Fibroblast of villous mesenchyme (primary cell): ENCODE data around the gene TTC17. TPM values are rescaled to one million over a fixed set of nuclear protein-coding genes. Genes with fewer than 3 reads are reported as not detected.
"Not testable (repeated sequence)": the region's sequence is repeated elsewhere in the genome, so short reads cannot be mapped to it uniquely, and the experiment has no call there.

Experiments
- DNase-seq: peaks from one replicate; pipeline ENCODE4 v3.0.0-alpha.2; 2010; ENCODE audit warnings: low read depth
- H3K4me3 ChIP-seq: 2 replicates; pipeline ENCODE4 v1.5.1; 2011; ENCODE audit warnings: low read depth, mild to moderate bottlenecking, low read length
- total RNA-seq: library from RNA; depleted of rRNA; stranded (reverse); fragments of >200 nt; gene quantifications from 2 replicates; pipeline ENCODE4 v1.2.3, GENCODE V29; 2012
- TF ChIP-seq, protein P1 (sequence below): IDR thresholded peaks from 2 replicates; pipeline ENCODE4 v1.5.1; 2012; ENCODE audit warnings: low read depth, mild to moderate bottlenecking, low read length; ENCODE audit not compliant: insufficient read depth

The TTC17 gene
- total RNA-seq, 1 donor = 107 TPM

- H3K4me3 ChIP-seq = no peak overlapping the region
- peak; percentile 6 for DNase-seq
- TF ChIP-seq, protein P1, sequence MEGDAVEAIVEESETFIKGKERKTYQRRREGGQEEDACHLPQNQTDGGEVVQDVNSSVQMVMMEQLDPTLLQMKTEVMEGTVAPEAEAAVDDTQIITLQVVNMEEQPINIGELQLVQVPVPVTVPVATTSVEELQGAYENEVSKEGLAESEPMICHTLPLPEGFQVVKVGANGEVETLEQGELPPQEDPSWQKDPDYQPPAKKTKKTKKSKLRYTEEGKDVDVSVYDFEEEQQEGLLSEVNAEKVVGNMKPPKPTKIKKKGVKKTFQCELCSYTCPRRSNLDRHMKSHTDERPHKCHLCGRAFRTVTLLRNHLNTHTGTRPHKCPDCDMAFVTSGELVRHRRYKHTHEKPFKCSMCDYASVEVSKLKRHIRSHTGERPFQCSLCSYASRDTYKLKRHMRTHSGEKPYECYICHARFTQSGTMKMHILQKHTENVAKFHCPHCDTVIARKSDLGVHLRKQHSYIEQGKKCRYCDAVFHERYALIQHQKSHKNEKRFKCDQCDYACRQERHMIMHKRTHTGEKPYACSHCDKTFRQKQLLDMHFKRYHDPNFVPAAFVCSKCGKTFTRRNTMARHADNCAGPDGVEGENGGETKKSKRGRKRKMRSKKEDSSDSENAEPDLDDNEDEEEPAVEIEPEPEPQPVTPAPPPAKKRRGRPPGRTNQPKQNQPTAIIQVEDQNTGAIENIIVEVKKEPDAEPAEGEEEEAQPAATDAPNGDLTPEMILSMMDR = no peak
Measured at GRCh38 chr11:43399983-43400630, 41.4 kb downstream of the TTC17 start.

- DNase-seq = no peak
- no peak overlapping the region for H3K4me3 ChIP-seq
- TF ChIP-seq, protein P1 = no peak
Measured at GRCh38 chr11:43401252-43401651, 42.5 kb downstream of the TTC17 start.

GRCh38 chr11:43401811-43402210, 43.1 kb downstream of the TTC17 start:
- not testable (repeated sequence) for H3K4me3 ChIP-seq, DNase-seq

- no peak for DNase-seq
- H3K4me3 ChIP-seq = no peak overlapping the region
- TF ChIP-seq, protein P1 = no peak
Measured at GRCh38 chr11:43403357-43404231, 44.9 kb downstream of the TTC17 start.

DNA sequence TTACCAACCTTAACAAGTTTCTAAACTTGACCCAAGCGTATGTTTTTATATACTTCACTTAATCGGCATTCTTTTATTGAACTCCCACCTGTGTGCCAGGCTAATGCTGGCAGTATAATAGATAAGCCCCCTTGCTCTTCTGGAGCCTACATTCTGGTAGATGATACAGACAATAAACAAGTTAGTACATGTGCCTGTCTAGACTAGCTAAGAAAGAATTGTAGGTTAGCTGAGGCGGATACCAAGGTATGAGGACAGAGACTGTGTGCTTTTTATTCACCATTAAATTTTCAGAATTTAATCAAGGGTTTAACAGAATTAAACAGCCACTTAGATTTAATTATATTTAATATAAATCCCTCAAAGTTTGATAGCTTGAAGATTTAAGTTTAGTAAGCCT, 45.7 kb downstream of the TTC17 start:
- no peak for DNase-seq
- TF ChIP-seq, protein P1 = no peak
- no peak overlapping the region for H3K4me3 ChIP-seq

GRCh38 chr11:43404836-43405479, 46.2 kb downstream of the TTC17 start:
- TF ChIP-seq, protein P1 = no peak
- DNase-seq = no peak
- no peak overlapping the region for H3K4me3 ChIP-seq

GRCh38 chr11:43408277-43408676, 49.6 kb downstream of the TTC17 start:
- no peak for DNase-seq
- H3K4me3 ChIP-seq = no peak overlapping the region
- TF ChIP-seq, protein P1 = no peak
